AG10803 (cell line): ENCODE measurements around the gene GNRH2.

Experiments used
- DNase-seq: peaks from one replicate; pipeline ENCODE4 v3.0.0; 2010; ENCODE audit warnings: low read depth
- H3K4me3 ChIP-seq: 2 replicates; pipeline ENCODE4 v1.5.1; 2011; ENCODE audit warnings: mild to moderate bottlenecking, low read length, control low read depth
- CTCF ChIP-seq: conservative IDR thresholded peaks from 2 replicates; pipeline ENCODE4 v1.5.1; 2011; ENCODE audit warnings: mild to moderate bottlenecking, low read length, control low read depth, inconsistent platforms

Gene GNRH2

GRCh38 chr20:3077618-3078134, 34.3 kb downstream of the GNRH2 start:
- no peak for DNase-seq
- H3K4me3 ChIP-seq, result no peak overlapping the region
- TF ChIP-seq CTCF, result no peak

GRCh38 chr20:3080939-3081388, 37.5 kb downstream of the GNRH2 start:
- TF ChIP-seq CTCF, result no peak
- H3K4me3 ChIP-seq, result no peak overlapping the region
- DNase-seq, result peak; percentile 59

GRCh38 chr20:3081641-3082040, 38.2 kb downstream of the GNRH2 start:
- no peak for TF ChIP-seq CTCF
- no peak for DNase-seq

GRCh38 chr20:3082306-3082951, 39.0 kb downstream of the GNRH2 start:
- no peak overlapping the region for H3K4me3 ChIP-seq
- DNase-seq, result no peak
- TF ChIP-seq CTCF, result no peak

More at GRCh38 chr20:3081641-3082040, 38.2 kb downstream of the GNRH2 start:
- no peak overlapping the region for H3K4me3 ChIP-seq

- H3K4me3 ChIP-seq, result no peak overlapping the region
Observed at GRCh38 chr20:3082955-3083952, 39.8 kb downstream of the GNRH2 start.

More at GRCh38 chr20:3082955-3083952, 39.8 kb downstream of the GNRH2 start:
- no peak for TF ChIP-seq CTCF
- DNase-seq, result no peak
